NCI-H460 (cell line): ENCODE data around the gene WDR27. TPM values are rescaled to one million over a fixed set of nuclear protein-coding genes. Genes with fewer than 3 reads are reported as not detected.
"Not testable (repeated sequence)": the region's sequence is repeated elsewhere in the genome, so short reads cannot be mapped to it uniquely, and the experiment has no call there.

ENCODE experiments used
- DNase-seq: peaks from one replicate; pipeline ENCODE4 v3.0.0-alpha.2; 2016; ENCODE audit warnings: low read depth; ENCODE audit errors: extremely low read depth
- total RNA-seq: library from RNA; depleted of rRNA; stranded (reverse); fragments of >200 nt; shearing (Covaris generic); gene quantifications from 2 replicates; pipeline ENCODE4 v1.2.3, GENCODE V29; 2014

WDR27 gene
- total RNA-seq, 1 experiment from 2014 or later = 24.0 TPM

- no peak for DNase-seq
Measured at GRCh38 chr6:169533301-169534038, 168.4 kb downstream of the WDR27 start.

DNA sequence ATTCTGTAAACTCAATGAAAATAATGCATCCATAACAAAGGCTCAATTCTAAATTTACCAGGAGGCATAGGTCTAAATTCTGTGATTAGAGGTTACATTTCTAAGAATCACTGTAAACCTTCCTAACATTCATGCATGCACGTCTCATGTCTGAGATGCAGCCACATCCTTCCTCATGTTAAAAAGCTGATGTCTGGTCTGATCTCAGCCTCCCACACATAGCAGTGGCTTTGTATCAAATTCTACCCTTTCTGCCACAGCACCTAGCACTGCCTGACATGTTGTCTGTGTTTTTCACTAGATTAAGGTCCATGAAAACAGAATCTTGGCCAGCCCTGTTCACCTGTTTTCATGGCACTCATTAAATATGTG is 171.1 kb downstream of the WDR27 start:
- no peak for DNase-seq

- no peak for DNase-seq
Measured at GRCh38 chr6:169529931-169530751, 171.7 kb downstream of the WDR27 start.

DNA sequence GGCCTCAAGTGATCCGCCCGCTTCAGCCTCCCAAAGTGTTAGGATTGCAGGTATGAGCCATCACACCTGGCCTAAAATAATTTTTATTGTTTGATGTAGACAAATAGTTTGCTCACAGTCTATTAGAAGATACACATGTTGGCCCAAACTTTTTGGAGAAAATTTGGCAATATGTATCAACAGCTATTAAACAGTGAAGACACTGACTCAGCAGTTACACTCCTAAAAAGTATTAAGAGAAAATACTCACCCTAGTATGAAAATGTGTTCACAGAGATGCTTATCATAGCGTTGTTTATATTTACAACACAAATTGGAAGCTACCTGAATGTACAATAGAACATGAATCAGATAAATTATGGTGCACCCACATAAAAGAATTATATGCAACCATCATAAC is 173.1 kb downstream of the WDR27 start:
- DNase-seq = no peak

DNA sequence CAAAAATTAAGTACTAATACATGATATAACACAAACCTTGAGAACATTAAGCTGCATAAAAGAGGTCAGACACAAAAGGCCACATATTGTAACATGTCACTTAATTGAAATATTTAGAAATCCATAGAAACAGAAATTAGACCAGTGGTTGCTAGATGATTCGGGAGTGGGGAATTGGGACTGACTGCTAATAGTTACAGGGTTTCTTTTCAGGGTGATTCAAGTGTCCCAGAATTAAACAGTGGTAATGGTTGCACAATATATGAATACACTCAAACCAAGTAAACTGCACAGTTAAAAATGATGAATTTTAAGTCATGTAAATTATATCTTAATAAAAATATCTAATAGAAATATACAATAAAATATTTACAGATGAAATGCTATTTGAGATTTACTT is 174.5 kb downstream of the WDR27 start:
- DNase-seq = no peak

- no peak for DNase-seq
Measured at GRCh38 chr6:169521825-169522224, 180.0 kb downstream of the WDR27 start.

DNA sequence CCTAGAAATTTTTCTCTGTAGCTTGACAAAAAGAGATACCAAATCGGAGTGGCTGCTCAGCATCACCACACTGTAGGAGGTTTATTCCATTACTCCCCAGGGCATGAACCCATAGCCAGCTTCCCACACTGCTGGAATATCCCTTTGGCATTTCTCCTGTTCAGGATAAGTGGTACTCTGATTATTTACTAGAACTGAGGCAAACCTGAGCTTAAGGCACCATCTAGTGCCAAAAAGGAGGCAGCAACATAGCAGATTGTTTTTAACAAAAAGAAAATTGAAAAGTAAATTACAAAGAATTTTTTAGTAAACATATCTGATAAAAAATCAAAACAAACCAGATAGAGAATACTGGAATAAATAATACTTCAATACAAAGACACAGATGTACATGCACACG is 181.7 kb downstream of the WDR27 start:
- DNase-seq = no peak

GRCh38 chr6:169518451-169518850 is 183.4 kb downstream of the WDR27 start:
- DNase-seq = no peak

- DNase-seq = no peak
Measured at GRCh38 chr6:169513478-169514193, 188.2 kb downstream of the WDR27 start.

- not testable (repeated sequence) for DNase-seq
Measured at GRCh38 chr6:169511785-169512184, 190.0 kb downstream of the WDR27 start.

DNA sequence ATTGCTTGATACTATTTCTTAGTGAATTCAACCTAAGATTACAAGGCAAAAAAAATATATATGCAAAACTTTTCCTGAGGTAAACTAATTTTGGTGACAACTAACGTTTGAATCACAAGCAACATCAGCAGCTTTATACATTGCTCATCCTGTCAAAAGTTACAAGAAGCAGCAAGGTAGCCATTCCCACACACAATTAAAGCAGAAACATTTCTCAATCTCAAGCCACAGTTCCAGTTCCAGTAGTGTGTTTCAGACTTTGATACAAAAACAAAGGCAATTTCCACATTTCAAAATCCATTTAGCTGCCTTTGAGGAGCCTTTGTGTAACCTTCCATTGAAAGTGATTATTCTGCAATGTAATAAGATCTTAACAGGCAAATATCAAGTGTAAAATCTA is 191.0 kb downstream of the WDR27 start:
- DNase-seq = no peak

DNA sequence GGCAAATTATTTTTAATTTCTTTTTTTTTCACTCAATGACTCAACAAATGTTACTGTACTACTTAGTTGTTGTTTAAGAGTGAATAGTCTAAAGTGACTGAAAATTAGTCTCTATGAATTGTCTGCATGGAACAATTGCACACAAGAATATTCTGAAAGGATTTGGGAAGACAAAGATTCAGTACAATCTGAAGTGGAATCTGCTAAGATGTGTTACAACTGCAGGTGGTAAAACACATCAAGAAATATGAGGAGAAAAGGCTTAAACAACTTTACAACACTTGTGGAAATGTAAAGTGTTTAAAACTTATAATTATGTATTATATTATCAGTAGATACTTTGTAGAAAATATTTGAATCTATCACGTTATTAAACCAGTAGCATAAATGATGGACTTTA is 193.4 kb downstream of the WDR27 start:
- no peak for DNase-seq

- DNase-seq = no peak
Measured at GRCh38 chr6:169503422-169504152, 198.2 kb downstream of the WDR27 start.

GRCh38 chr6:169502445-169502844 is 199.4 kb downstream of the WDR27 start:
- no peak for DNase-seq

DNA sequence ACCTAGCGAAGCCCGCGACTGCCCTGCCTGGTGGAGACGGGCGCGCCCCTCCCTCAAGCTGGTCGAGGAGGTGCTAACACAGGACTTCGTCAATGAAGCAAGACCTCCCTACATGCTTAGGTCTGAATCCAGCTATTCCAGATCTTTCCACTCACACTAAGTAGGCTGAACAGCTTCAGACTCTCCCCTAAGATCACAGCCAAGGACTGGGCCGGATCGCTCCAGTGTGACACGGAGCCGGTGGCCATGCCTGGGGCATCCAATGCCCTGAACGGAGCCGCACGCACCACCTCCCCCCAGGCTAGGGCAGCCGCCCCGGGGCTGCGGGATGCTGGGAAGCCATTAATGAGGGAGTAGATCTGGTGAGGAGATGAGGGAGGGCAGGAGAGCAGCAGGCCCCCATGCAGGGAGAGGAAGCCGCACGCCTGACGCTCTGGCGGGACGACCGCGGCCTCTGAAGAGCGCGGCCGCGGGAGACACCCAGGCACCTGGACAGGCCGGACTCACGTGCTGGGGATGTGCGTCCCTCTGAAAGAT is 200.0 kb downstream of the WDR27 start:
- DNase-seq = no peak

- no peak for DNase-seq
Measured at GRCh38 chr6:169501128-169501527, 200.7 kb downstream of the WDR27 start.

DNA sequence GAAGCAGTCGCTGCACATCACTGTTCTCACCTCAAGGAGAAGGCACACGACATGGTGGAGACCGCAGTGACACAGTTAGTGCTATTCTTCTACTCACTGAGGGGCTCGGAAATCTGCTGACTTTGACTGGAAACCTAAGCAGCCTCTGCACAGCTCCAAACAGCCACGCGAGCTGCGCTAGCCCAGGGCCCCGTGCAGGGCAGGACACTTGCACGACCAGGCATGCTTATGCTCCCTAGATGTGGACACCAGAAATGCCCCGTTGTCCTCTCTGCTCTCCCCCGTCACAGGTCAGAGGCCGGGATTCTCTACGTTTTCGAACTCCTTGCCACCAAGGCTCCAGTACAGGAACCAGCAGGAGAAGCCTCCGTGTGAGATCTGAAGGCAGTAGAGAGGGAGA is 201.1 kb downstream of the WDR27 start:
- DNase-seq = no peak

DNA sequence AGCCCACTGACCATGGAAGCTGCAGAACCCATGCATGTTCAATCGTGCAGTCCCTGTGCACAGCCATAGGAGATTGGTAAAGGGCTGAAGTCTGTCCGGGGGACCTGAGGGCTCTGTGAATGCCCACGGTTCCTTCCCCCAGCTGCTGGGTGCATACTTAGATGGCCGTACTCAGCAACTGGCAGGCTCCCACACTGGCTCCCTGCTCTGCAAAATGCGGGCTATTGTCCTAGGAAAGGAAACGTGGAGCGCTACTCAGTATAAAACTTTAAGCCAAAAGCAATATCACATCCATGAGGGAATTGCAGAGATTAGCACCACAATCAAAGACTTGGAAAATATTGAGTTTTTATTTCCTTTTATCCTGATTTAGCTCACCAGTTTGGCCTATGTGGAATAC is 202.0 kb downstream of the WDR27 start:
- no peak for DNase-seq

GRCh38 chr6:169498916-169499513 is 202.8 kb downstream of the WDR27 start:
- no peak for DNase-seq

GRCh38 chr6:169495601-169496000 is 206.2 kb downstream of the WDR27 start:
- no peak for DNase-seq
